Ramos (cell line): ENCODE measurements around the gene KLHL28.
"Not testable (repeated sequence)": the region's sequence is repeated elsewhere in the genome, so short reads cannot be mapped to it uniquely, and the experiment has no call there.

ENCODE experiments used
- in situ Hi-C: fragments of 300-500 bp; cut with MboI; formaldehyde crosslinking; loops from one replicate; pipeline ENCODE4 v1.14.3; 2022; ENCODE audit warnings: low sequenced_read_pairs; ENCODE audit not compliant: unreplicated experiment

KLHL28 gene

GRCh38 chr14:44910821-44911220, 50.9 kb downstream of the KLHL28 start:
- in situ Hi-C loops = no loop called here

GRCh38 chr14:44901696-44902095, 60.1 kb downstream of the KLHL28 start:
- in situ Hi-C loops = no loop called here

- in situ Hi-C loops = no loop called here
Measured at GRCh38 chr14:44898551-44898950, 63.2 kb downstream of the KLHL28 start.

- in situ Hi-C loops = no loop called here
Measured at GRCh38 chr14:44897845-44898151, 63.9 kb downstream of the KLHL28 start.

GRCh38 chr14:44897041-44897844, 64.5 kb downstream of the KLHL28 start:
- in situ Hi-C loops = no loop called here

- in situ Hi-C loops = no loop called here
Measured at GRCh38 chr14:44896275-44897040, 65.3 kb downstream of the KLHL28 start.

- in situ Hi-C loops = no loop called here
Measured at GRCh38 chr14:44895716-44896115, 66.0 kb downstream of the KLHL28 start.

- in situ Hi-C loops = no loop called here
Measured at GRCh38 chr14:44893535-44893934, 68.2 kb downstream of the KLHL28 start.

GRCh38 chr14:44891726-44892372, 69.9 kb downstream of the KLHL28 start:
- in situ Hi-C loops = not testable (repeated sequence)

GRCh38 chr14:44889595-44890471, 71.9 kb downstream of the KLHL28 start:
- in situ Hi-C loops = no loop called here

GRCh38 chr14:44887596-44887955, 74.2 kb downstream of the KLHL28 start:
- in situ Hi-C loops = no loop called here

- in situ Hi-C loops = no loop called here
Measured at GRCh38 chr14:44886860-44887595, 74.7 kb downstream of the KLHL28 start.

- in situ Hi-C loops = no loop called here
Measured at GRCh38 chr14:44880791-44881190, 81.0 kb downstream of the KLHL28 start.
